GM18909 (cell line): ENCODE results near the gene CKS1B.
A peak's percentile ranks its signal among the peaks of the same experiment; 100 is the strongest.
"Not testable (repeated sequence)": the region's sequence is repeated elsewhere in the genome, so short reads cannot be mapped to it uniquely, and the experiment has no call there.

Source experiments
- ATAC-seq: cut with Tn5 transposase; IDR thresholded peaks from one replicate; pipeline ENCODE4 v1.9.1; 2021; ENCODE audit warnings: mild to moderate bottlenecking; ENCODE audit not compliant: unreplicated experiment, poor library complexity

The CKS1B gene

GRCh38 chr1:154962156-154962749, 12.2 kb upstream of the CKS1B start:
- peak; percentile 19 for ATAC-seq

- ATAC-seq, result no peak
Observed at GRCh38 chr1:154962795-154963330, 11.6 kb upstream of the CKS1B start.

- no peak for ATAC-seq
Observed at GRCh38 chr1:154963643-154964042, 10.8 kb upstream of the CKS1B start.

GRCh38 chr1:154964359-154964758, 10.1 kb upstream of the CKS1B start:
- ATAC-seq, result no peak

- no peak for ATAC-seq
Observed at GRCh38 chr1:154966111-154966510, 8.4 kb upstream of the CKS1B start.

- no peak for ATAC-seq
Observed at GRCh38 chr1:154967331-154967950, 7.0 kb upstream of the CKS1B start.

GRCh38 chr1:154968731-154969130, 5.8 kb upstream of the CKS1B start:
- no peak for ATAC-seq

GRCh38 chr1:154969246-154969645, 5.2 kb upstream of the CKS1B start:
- no peak for ATAC-seq

GRCh38 chr1:154969860-154970452, 4.5 kb upstream of the CKS1B start:
- ATAC-seq, result no peak

- ATAC-seq, result no peak
Observed at GRCh38 chr1:154970631-154971340, 3.7 kb upstream of the CKS1B start, which contains the start of gene SHC1. Gene SHC1, minus strand, starts transcription at chr1:154970747. Its CDS starts 221 bp downstream, at chr1:154970526.

- ATAC-seq, result no peak
Observed at GRCh38 chr1:154971341-154971998, 3.0 kb upstream of the CKS1B start.

GRCh38 chr1:154972213-154972516, 2.3 kb upstream of the CKS1B start:
- ATAC-seq, result no peak

- ATAC-seq, result no peak
Observed at GRCh38 chr1:154972517-154973343, 1.8 kb upstream of the CKS1B start.

- peak; percentile 25 for ATAC-seq
Observed at GRCh38 chr1:154973344-154974101, 958 bp upstream of the CKS1B start.

GRCh38 chr1:154974808-154975408, 427 bp downstream of the CKS1B start:
- peak; percentile 49 for ATAC-seq

- ATAC-seq, result no peak
Observed at GRCh38 chr1:154975409-154976059, 1.1 kb downstream of the CKS1B start.

- not testable (repeated sequence) for ATAC-seq
Observed at GRCh38 chr1:154977762-154978161, 3.3 kb downstream of the CKS1B start.

- ATAC-seq, result no peak
Observed at GRCh38 chr1:154978360-154978759, 3.9 kb downstream of the CKS1B start.
